Suppressor macrophage treated with lipopolysaccharide for 4 hours (primary cell): ENCODE results near the gene TMOD2.

Experiments
- DNase-seq: peaks from one replicate; pipeline ENCODE4 v3.0.0-alpha.2; 2020

The TMOD2 gene

DNA sequence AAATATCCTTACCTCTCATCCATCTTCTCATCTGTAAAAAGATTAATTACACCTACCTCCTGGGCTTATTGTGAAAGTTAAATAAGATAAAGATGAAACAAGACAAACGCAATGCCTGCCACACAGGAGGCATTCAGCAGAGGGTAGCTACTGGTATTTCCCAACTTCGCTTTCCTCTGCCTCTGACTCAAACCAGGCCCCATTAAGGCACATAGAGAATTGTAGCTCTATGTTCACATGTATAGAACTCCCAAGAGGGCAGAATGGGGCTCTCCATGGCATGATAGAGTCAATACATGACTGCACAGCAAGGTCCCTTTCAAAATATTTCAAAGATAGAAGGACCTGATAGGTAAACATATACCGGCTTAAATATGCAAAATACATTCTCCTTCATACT lies 15.3 kb upstream of the TMOD2 start:
- peak; percentile 71 for DNase-seq

DNA sequence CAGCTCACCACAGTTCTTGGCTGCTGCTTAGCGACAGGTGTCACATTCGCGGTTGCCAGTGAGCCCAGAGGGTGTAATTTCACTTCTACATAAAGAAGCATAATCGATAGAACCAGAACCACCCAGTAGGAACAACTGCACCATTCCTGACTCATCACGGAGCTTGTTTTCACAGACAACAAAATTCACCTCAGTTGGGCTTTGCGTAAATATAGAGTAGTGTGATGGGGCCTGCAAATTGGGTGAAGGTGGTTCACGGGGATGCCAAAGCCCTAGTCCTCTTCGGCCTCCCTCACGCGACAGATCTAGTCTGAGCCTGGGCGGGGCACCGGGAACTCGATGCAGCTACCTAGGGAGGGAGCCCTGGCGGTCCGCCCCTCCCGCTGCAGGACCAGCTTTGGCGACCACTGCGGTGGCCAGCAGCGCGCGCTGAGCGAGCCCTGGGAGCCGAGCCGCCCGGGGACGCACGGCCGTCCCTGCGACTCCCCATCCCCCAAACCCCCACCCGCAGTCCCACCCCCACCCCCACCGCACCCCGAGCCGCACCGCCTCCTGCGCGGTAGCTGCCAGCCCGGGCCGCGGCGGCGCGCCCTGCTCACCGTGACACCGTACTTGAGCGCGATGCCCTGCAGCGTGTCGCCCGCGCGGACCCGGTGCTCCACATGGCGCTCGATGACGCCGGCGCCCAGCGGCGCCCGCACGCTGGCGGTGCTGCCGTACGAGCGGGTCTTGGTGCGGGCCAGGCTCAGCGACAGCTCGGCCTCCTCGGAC lies 14.5 kb upstream of the TMOD2 start:
- peak; percentile 29 for DNase-seq

DNA sequence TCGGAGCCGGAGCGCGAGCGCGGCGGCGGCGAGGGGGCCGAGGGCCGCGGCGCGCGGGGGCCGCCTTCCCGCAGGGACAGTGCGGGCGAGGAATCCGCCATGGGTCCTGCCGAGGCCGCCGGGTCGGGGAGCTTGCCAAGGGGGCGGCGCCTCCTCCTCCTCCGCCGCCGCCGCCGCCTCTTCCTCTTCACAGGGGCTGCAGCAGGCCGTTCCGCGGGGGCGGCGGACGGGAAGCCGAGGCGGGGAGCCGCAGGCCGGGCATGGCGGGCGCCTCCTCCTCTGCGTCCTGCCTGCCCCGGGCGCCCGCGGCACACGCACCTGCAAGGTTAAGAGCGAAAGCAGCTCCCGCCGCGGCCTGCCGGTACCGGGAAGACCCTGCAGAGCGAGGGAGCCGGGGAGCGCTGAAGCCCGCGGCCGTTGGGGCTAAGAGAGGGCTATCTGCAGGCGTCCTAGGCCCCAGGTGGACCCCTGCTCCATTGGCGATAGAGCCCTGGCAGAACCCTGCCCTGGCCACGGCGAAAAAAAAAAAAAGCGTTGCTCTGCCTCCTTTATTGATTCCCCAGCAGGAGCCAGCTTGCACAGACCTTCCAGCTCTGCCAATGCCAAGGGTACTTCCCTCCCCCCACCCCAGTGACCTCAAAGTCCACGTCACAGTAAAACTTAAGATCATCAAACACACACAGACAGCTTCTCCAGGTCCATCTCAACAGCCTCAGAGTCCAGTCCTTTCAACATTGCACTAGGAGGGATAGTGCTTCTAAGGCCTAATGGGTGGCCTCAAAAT lies 13.7 kb upstream of the TMOD2 start, which contains the start of gene LYSMD2:
TSS of gene LYSMD2 (minus strand) at position 134 of the 784 bp plus-strand sequence. CDS start at position 101, 33 bp downstream.
- DNase-seq, result peak; percentile 75

DNA sequence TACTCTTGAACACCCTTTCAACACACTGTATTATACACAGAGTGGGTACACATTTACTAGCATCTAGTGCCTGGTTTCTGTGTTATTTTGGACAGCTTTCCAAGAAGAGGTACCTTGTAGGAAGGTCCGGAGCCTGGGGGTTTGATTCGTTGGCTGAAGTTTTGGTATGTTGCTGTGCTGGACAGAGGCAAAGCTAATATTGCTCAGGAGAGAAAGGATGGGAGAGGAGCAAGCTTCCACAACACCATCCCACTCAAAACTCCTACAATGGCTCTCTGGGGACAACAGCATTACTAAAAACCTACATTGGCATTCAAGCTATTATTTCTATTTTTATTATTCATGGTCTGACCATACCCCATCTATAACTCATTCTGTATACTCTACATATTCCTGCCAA lies 12.8 kb upstream of the TMOD2 start:
- no peak for DNase-seq

DNA sequence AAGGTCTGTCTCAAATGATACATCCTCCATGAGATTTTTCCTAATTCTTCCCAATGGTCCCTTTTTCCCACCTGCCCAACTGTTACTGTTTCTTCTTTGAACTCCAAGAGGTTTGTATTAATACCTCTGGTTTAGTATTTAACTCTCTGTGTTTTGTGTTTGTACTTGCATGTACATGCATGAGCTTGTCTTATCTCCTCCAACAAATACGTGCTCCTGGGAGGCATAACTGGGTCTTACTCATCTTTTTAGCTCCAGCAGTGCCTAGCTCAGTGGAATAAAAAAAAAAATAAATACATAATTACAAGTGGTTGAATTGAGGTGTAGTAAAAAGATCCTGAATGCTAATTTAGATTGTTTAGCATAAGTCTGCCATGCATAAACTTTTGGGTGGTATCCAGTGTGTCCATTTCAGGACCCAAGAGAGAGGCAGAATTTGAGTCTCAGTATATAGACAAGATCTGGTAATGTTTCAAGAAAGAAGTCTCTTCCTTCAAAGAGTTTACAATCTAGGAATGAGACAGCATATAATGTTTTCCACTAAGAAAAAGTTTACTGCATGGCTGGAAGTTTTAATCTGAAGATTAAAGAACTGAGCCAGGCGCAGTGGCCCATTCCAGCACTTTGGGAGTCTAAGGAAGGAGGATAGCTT lies 12.2 kb upstream of the TMOD2 start:
- no peak for DNase-seq

DNA sequence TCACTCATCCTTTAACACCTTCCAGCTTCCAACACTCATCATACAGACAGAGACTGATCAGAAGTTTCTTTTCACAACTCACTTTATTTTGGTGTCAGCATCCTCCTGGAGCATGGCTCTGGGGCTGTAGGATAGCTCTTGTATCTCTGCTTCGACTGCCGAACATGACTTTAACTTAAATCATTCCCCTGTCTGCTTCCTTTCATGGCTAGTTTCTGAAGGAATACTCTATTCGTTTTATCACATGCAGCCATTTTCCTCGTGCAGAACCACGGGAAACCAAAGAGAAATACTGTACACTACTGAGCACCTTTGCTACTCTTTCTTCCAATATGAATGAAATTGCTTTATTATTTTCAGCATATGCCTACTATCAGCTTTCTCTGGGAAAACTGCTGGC lies 2.1 kb upstream of the TMOD2 start:
- DNase-seq, result no peak

DNA sequence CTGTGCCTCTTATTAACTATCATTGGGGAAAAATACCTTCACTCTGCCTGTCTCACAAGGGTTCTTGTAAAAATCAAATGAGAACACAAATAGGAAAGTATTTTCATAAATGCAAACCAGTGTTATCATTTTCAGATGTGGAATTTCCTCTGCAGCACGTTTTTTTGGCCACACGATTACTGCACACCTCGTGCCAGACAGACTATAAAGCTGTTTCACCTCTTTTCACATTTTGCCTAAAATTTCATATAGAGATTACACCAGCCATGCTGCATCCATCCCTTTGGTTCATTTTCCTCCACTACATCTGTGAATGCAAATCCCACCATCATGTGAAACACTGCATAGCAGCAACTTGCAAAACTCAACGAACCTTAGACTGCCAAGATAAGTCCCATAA lies 1.2 kb upstream of the TMOD2 start:
- no peak for DNase-seq

DNA sequence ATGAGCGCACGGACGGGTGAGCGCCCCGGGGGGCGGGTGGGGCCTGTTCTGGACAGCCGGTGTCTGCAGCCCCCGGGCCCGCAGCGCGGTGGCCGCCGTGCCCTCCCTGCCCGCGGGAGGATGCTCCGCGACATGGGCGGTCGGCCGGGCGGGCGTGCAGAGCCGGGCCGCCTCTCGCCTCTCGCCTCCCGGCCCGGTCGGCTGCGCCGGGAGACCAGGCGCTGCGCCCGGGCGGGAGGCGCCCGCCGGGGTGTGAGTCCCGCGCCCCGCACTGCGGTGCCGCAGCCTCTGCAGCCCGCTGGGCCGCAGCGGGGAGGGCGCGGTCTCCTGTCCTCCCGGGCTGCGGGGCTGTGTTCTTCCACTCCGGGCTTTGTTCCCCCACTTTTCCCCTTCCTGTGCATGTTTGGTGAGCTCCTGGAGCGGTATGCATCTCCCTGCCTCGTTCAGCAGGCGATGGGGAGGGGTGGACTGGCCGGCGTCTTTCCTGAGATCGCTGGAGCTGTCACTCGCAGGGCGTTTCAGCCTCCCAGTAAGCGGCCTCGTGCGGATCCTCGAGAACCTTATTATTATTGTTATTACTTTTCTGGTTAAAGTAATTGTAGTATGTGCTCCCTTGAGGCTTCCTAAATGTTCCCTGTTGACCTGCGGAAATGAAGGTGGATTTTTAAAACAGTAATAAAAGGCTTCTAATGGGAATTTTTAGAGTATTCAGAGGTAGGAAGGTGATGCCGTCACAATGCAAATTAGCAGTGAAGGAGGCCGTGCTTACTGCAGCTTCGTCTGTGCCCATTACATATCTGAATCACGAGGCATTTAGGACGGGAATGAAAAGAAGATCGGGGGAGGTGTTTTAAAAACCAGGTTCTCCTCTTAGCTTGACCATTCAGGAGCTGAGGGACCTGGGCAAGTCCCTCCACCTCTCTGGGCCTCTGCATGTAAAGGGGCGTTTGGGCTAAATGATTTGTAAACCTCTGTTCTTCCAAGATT lies 593 bp downstream of the TMOD2 start:
- no peak for DNase-seq

DNA sequence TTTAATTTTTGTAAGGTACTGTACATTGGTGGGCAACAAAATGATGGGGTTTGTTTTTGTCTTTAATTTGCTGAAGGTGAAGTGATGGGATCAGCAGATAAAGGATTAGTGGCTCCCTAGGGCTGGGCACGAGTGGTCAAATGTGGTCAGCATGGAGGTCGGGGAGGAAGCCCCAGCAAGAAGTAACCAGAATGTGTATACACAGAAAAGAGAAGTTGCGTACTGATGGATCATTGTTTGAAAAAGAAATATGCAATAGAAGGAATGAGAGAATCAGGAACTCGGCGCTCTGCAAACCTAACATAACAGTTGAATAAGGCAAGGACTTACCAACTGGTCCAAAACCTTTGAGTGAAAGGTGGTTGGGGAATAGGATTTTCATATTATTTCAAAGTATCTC lies 1.5 kb downstream of the TMOD2 start:
- DNase-seq, result peak; percentile 70

DNA sequence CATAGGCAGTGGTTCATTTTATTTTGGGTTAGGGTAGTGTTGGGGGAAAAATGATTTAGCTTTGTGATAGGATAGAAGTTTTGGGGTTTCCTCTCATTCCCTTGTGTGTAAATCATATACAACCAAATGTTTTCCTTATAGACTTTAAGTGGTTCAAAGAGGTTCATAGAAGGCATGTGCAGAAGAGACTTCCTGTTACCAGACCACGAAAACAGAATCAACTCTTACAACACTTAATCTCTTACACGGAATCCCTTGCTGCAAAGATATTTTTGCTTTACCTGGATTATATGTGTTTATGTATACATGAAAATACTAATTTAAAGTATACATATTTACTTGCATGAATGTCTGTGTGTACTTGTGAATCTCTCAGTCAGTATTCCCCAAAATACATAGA lies 2.9 kb downstream of the TMOD2 start:
- DNase-seq, result no peak

DNA sequence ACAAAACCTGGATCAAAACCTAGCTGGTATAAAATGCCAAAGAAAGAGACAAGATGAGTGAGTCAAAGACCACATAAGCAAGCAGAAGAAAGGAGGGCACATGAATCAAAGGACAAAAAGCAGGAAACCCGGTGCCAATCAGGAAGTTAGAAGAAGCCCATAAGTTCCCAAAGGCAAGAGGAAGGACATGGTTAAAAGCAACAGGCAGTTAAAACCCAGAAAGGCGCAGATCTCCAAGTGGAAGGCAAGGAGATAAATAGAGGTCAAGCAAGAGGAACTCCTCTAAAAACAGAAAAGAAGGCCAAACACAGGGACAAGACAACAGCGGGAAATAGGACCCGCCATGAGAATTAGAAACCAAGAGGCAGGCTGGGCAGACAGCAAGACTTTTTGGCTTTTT lies 4.4 kb downstream of the TMOD2 start:
- DNase-seq, result no peak

DNA sequence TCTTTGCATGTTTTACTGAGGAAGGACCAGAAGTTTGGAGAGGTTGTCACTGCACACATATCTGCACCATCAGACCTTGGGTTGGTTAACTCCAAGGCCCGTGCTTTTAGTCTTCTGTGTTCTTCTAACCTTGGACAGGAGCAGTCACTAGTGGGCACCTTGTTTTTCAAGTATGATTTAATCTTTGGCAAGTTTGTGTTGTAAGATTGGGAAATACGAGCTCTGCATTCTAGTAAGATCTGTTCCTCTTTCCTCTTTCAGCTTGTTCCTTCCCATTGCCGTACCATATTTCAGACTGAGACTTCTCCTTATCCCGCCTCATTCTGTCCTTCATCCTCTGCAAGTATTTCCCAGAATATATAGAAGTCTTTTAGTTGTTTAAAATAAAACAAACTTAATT lies 5.1 kb downstream of the TMOD2 start:
- DNase-seq, result peak; percentile 79

DNA sequence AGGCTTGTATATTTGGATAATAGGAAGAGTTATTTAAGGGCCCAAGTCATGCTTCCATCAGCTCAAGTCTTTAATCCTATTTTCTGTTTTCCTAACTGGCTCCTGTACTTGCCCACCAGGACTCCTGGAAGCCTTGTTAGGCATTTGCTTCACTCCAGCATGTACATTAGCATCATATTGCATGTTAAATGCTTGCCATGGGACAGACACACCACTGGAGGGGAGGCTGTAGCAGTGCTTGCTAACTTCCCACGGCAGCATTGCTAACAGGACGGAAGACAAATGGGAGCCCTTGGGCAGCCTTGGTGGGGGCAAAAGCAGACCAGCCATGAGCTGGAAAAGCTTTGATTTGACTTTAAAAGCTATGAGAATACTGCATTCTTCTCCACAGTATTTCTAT lies 6.1 kb downstream of the TMOD2 start:
- DNase-seq, result no peak

DNA sequence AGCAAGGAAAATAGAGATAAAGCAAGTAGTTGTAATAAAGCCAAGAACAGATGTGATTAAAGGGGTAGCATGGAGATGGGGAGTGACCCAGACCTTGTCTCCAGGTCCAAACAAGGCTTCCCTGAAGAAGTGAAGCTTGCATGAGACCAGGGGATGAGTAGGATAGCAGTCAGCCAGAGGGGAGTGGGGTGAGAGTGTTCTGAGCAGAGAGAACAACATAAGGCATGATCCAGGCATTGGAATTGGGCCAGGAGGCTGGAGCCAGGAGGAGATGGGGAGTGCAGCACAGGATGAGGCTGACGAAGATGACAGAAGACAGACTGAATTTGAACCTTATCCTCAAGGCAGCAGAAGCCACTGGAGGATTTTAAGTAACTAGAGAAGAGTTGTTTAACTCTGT lies 7.2 kb downstream of the TMOD2 start:
- DNase-seq, result no peak

DNA sequence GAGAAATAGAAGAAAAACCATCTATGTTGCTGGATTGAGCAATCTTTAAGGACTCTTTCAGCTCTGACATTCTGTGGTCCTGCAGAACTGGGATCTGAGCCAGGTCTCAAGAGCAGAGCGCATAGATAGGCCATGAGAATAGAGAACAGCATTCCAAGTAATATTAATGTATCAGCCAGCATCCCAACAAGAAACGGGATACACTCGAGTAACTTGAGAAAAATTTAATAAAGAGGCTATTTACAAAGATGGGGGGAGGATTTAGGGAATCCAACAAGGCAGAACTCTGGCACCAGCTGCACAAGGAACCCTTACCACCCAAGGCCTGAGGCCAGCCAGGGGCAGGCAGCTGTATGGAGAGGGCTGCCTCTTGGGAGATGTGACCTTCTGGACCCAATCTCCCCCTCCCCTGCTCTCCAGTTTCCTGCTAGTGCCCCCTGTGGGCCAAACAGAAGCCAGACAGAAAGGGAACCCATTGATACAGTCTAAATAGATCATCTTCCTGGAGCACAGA lies 8.2 kb downstream of the TMOD2 start:
- DNase-seq, result peak; percentile 25

DNA sequence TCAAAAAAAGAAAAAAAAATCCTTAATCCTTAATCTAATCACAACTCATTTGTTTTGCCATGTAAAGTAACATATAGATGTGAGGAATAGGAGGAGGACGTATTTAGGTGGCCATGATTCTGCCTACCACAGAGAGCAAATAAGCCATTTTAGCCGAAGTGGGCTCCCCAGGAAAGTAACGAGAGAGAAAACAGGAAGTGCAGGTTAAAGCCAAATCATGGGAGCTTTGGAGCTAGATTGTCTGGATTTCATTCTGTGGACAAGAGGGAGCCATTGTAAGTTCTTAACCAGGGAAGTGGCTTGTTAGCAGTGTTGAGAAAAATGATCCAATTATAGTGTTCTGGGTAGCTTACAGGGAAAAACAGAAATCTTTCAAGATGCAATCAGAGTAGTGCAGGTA lies 9.4 kb downstream of the TMOD2 start:
- no peak for DNase-seq

DNA sequence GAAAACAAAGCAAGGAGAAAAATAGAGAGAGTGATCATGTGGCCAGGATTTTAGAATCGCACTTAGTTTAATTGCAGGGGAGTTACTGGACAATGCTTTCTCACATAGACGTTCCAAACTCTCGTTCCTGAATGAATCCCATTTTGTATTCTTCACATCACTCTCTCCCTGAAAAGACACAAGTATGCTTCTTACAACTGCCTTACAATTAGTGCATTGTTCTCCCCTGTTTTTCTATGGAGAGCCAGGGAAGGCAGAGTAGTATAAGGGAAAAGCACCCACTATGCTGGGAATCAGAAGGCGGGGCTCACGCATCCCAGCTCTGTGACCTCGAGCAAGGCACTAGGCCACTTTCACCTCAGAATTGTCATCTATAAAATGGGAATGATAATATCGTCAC lies 14.4 kb downstream of the TMOD2 start:
- DNase-seq, result no peak

DNA sequence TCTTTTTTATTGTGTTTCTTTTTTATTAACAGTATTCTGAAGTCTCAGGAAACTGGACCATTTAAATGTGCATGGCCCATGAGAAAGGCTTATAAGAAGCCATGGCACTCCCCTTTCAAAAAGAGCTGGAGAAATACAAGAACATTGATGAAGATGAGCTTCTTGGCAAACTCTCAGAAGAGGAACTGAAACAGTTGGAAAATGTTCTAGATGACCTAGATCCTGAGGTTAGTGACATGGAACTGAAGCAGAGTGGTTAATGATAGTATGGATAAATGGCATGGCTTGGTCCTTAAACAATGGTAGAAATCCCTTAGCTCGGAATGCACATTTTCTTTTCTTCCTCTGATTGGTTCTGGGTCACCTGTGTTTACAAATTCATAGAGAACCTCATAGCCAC lies 14.9 kb downstream of the TMOD2 start:
- peak; percentile 46 for DNase-seq

DNA sequence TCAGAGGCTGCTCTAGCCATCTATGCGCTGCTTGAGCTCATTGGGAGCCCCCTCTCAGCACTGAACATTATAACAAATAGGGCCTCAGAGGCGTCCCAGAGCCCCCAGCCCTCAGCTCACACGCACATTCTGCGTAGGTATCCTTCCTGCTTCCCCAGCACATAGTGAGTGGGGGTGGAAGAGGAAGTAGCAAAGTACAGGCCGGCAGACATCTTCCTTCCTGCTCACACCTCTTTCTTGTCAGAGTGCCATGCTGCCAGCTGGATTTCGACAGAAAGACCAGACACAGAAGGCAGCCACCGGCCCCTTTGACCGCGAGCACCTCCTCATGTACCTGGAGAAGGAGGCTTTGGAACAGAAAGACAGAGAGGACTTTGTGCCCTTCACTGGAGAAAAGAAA lies 16.6 kb downstream of the TMOD2 start:
- no peak for DNase-seq

DNA sequence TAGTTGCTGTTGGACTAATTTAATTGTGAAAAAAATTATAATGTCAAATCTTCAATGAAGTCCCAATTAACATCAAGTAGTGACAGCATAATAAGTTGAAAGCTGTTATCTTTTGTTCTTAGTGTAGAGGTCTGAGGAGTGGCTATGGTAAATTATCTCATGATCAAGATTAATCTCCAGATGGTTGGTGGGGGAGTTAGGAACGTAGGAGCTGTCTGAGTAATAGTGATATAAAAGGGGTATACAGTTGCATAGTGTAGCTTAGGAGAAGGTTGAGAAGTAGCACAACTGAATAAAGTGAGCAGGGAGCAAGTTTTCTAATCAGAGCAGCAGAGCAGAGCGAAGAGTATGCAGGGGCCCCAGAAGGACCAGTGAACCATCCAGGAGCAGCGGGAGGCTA lies 19.5 kb downstream of the TMOD2 start:
- no peak for DNase-seq

DNA sequence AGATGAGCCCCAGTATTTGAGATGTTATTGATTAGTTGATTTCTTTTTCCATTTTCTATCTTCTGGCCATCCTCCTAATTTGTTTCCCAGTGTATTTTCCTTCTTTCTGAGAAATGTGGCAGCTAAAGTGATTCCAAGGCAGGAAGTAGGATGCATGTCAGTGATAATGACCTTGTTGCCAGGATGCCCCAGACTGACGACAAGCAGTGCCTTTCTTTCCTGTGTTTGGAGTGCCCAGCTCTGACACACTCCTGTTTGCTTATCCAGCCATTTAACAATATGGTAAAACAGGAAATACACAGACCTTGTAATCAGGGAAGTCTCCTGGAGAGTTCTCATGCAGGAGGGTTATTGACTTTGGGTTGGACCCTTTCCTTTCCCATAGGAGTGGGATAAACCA lies 20.4 kb downstream of the TMOD2 start:
- no peak for DNase-seq

DNA sequence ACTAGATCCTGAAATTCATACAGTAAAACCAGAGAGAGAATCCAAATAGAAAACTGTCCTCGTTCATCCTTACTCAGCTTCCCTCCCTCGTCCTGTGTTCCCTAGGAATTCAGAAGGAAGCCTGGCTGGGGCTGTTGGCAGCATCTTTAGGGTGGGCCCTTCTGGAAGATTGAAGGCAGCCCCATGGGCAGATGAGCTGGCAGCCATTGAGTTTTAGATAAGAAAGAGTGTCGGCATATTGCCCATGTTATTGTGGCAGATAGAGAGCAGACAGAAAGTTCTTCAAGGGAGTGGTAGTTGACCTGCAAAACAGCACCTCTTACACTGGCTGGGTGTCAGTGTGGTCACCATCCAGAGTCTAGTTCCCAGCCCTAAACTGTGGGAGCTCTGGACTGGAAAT lies 23.5 kb downstream of the TMOD2 start:
- no peak for DNase-seq
